WERI-Rb-1 (cell line): ENCODE measurements around the gene MSGN1.

Source experiments
- DNase-seq: peaks from one replicate; pipeline ENCODE4 v3.0.0-alpha.2; 2020
- H3K27ac ChIP-seq: fragments of 250-450 bp; sonication (Bioruptor Pico); 2 replicates; pipeline ENCODE4 v1.5.1; 2020; ENCODE audit warnings: mild to moderate bottlenecking, moderate library complexity
- H3K27me3 ChIP-seq: fragments of 250-450 bp; sonication (Bioruptor Pico); 2 replicates; pipeline ENCODE4 v1.5.1; 2021; ENCODE audit warnings: mild to moderate bottlenecking, low read depth, moderate library complexity; ENCODE audit not compliant: insufficient read depth, severe bottlenecking
- H3K36me3 ChIP-seq: fragments of 250-450 bp; sonication (Bioruptor Pico); 2 replicates; pipeline ENCODE4 v1.5.1; 2020; ENCODE audit warnings: mild to moderate bottlenecking, moderate library complexity
- H3K4me3 ChIP-seq: 2 replicates; pipeline ENCODE4 v1.5.1; 2011; ENCODE audit warnings: low read depth, mild to moderate bottlenecking, control low read depth, low read length
- H3K9me3 ChIP-seq: fragments of 250-450 bp; sonication (Bioruptor Pico); 2 replicates; pipeline ENCODE4 v1.5.1; 2021; ENCODE audit warnings: mild to moderate bottlenecking, moderate library complexity; ENCODE audit not compliant: severe bottlenecking
- TF ChIP-seq, protein P1 (sequence below): IDR thresholded peaks from 2 replicates; pipeline ENCODE4 v1.5.1; 2011; ENCODE audit warnings: low read depth, mild to moderate bottlenecking, control low read depth, inconsistent platforms, low read length

The MSGN1 gene, protein sequence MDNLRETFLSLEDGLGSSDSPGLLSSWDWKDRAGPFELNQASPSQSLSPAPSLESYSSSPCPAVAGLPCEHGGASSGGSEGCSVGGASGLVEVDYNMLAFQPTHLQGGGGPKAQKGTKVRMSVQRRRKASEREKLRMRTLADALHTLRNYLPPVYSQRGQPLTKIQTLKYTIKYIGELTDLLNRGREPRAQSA

DNA sequence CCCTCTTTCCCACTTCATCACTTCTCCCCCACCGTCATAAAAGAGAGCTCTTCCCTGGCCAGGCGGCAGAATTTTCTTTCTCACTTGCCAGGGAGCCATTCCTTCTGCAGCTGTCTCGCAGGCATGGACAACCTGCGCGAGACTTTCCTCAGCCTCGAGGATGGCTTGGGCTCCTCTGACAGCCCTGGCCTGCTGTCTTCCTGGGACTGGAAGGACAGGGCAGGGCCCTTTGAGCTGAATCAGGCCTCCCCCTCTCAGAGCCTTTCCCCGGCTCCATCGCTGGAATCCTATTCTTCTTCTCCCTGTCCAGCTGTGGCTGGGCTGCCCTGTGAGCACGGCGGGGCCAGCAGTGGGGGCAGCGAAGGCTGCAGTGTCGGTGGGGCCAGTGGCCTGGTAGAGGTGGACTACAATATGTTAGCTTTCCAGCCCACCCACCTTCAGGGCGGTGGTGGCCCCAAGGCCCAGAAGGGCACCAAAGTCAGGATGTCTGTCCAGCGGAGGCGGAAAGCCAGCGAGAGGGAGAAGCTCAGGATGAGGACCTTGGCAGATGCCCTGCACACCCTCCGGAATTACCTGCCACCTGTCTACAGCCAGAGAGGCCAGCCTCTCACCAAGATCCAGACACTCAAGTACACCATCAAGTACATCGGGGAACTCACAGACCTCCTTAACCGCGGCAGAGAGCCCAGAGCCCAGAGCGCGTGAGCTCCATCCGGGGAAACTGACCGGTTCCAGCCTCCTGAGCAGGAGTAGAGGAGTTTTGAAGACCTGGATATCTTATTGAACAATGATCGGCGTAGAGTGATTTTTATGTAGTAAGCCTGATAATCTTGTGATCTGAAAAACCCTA lies at the start of gene MSGN1:
MSGN1 (plus strand) TSS at position 65 of the 850 bp plus-strand sequence; CDS start at position 124, 59 bp downstream.
- DNase-seq = no peak
- H3K27me3 ChIP-seq = no peaks in the 10 kb centered on the region
- H3K4me3 ChIP-seq = no peak within 1 kb of the TSS
- TF ChIP-seq, protein P1, sequence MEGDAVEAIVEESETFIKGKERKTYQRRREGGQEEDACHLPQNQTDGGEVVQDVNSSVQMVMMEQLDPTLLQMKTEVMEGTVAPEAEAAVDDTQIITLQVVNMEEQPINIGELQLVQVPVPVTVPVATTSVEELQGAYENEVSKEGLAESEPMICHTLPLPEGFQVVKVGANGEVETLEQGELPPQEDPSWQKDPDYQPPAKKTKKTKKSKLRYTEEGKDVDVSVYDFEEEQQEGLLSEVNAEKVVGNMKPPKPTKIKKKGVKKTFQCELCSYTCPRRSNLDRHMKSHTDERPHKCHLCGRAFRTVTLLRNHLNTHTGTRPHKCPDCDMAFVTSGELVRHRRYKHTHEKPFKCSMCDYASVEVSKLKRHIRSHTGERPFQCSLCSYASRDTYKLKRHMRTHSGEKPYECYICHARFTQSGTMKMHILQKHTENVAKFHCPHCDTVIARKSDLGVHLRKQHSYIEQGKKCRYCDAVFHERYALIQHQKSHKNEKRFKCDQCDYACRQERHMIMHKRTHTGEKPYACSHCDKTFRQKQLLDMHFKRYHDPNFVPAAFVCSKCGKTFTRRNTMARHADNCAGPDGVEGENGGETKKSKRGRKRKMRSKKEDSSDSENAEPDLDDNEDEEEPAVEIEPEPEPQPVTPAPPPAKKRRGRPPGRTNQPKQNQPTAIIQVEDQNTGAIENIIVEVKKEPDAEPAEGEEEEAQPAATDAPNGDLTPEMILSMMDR = no peak
- no peaks in the 10 kb centered on the region for H3K9me3 ChIP-seq
- H3K36me3 ChIP-seq = no peaks in the 10 kb centered on the region
- H3K27ac ChIP-seq = peak within 1 kb of the TSS; percentile 15; the same call in 1 of the 2 replicates

- H3K27ac ChIP-seq = no peak overlapping the region
- TF ChIP-seq, protein P1 = no peak
- H3K36me3 ChIP-seq = peaks cover 79% of the 10 kb centered on the region
- no peaks in the 10 kb centered on the region for H3K9me3 ChIP-seq
- DNase-seq = no peak
- H3K4me3 ChIP-seq = no peak overlapping the region
- H3K27me3 ChIP-seq = no peaks in the 10 kb centered on the region
These were observed 47.4 kb upstream of the MSGN1 start for GRCh38 chr2:17768894-17769293.

GRCh38 chr2:17771956-17772355 lies 44.3 kb upstream of the MSGN1 start:
- no peak for DNase-seq
- H3K27ac ChIP-seq = no peak overlapping the region
- peaks cover 71% of the 10 kb centered on the region for H3K36me3 ChIP-seq
- no peaks in the 10 kb centered on the region for H3K27me3 ChIP-seq
- H3K4me3 ChIP-seq = no peak overlapping the region
- no peaks in the 10 kb centered on the region for H3K9me3 ChIP-seq
- TF ChIP-seq, protein P1 = no peak

GRCh38 chr2:17772532-17772931 lies 43.7 kb upstream of the MSGN1 start:
- no peak for DNase-seq
- Histone ChIP-seq H3K27me3 (no peaks in the 10 kb centered on the region), H3K36me3 (peaks cover 72% of the 10 kb centered on the region), H3K9me3 (no peaks in the 10 kb centered on the region), H3K4me3 (no peak overlapping the region), H3K27ac (no peak overlapping the region)
- TF ChIP-seq, protein P1 = no peak

DNA sequence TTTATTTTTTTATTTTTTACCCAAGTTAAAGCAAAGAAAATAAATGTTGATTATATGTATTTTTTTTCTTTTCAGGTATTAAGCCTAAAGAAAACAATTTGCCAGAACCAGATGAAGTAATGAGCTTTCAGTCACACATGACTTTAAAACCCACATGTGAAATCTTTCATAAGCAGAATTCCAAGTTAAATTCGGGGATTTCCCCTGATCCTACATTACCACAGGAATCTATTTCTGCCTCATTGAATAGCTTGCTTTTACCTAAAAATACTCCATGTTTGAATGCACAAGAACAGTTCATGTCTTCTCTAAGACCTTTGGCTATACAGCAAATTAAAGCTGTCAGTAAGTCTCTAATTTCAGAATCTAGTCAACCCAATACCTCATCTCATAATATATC lies 35.7 kb upstream of the MSGN1 start:
- Histone ChIP-seq H3K27me3 (no peaks in the 10 kb centered on the region), H3K27ac (no peak overlapping the region), H3K4me3 (no peak overlapping the region), H3K9me3 (no peaks in the 10 kb centered on the region), H3K36me3 (peaks cover 47% of the 10 kb centered on the region)
- no peak for DNase-seq
- TF ChIP-seq, protein P1 = no peak
